Activated B cell treated with CpG ODN at 0.5 μM for 24 hours (primary cell): Measurements from ENCODE around the gene RAB6B. TPM values are rescaled to one million over a fixed set of nuclear protein-coding genes. Genes with fewer than 3 reads are reported as not detected.
"Not testable (repeated sequence)": the region's sequence is repeated elsewhere in the genome, so short reads cannot be mapped to it uniquely, and the experiment has no call there.

Experiments used
- ATAC-seq: fragments of 200-7000 bp; cut with Tn5 transposase; one replicate; pipeline ENCODE4 v1.10.0; 2021; ENCODE audit warnings: low read depth, mild to moderate bottlenecking, moderate library complexity
- CTCF ChIA-PET: fragments of 350-600 bp; sonication (Branson Sonifier 250); formaldehyde crosslinking; loops from one replicate; lab custom pipeline; 2021; ENCODE audit warnings: antibody characterized with exemption; lab: Charles Lee
- POLR2A ChIA-PET: fragments of 350-600 bp; sonication (Branson Sonifier 250); formaldehyde crosslinking; loops from one replicate; lab custom pipeline; 2021; ENCODE audit warnings: antibody characterized with exemption; lab: Charles Lee
- DNase-seq: peaks from one replicate; pipeline ENCODE4 v3.0.0; 2022
- H3K27ac Mint-ChIP-seq: one replicate; pipeline ENCODE4 v1.8.0; 2020; ENCODE audit warnings: mixed read lengths
- H3K27me3 Mint-ChIP-seq: one replicate; pipeline ENCODE4 v1.8.0; 2021; ENCODE audit warnings: mixed read lengths
- H3K36me3 Mint-ChIP-seq: one replicate; pipeline ENCODE4 v1.8.0; 2021; ENCODE audit warnings: low read depth, mixed read lengths
- H3K4me1 Mint-ChIP-seq: one replicate; pipeline ENCODE4 v1.8.0; 2021; ENCODE audit warnings: mixed read lengths
- H3K4me3 Mint-ChIP-seq: one replicate; pipeline ENCODE4 v1.8.0; 2020; ENCODE audit warnings: mild to moderate bottlenecking, mixed read lengths
- H3K9me3 Mint-ChIP-seq: one replicate; pipeline ENCODE4 v1.8.0; 2020; ENCODE audit warnings: mixed read lengths
- intact Hi-C: fragments of 100-400 bp; cut with micrococcal nuclease; formaldehyde crosslinking; loops from one replicate; pipeline ENCODE4 v1.15.1; 2024
- total RNA-seq: library from RNA; stranded (reverse); gene quantifications from 2 replicates; pipeline ENCODE4 v1.2.3, GENCODE V29; 2022
- TF ChIP-seq, protein P1 (sequence below): fragments of 200-600 bp; IDR thresholded peaks from one replicate; pipeline ENCODE4 v1.8.0; 2022; ENCODE audit warnings: antibody characterized with exemption, mild to moderate bottlenecking

RAB6B gene
- total RNA-seq, 1 donor from 2014 or later, result not detected

- CTCF ChIA-PET, result no interaction called here
- peaks cover 1% of the 10 kb centered on the region for H3K36me3 Mint-ChIP-seq
- H3K4me1 Mint-ChIP-seq, result no peaks in the 10 kb centered on the region
- H3K27ac Mint-ChIP-seq, result no peak overlapping the region
- ATAC-seq (no peak), DNase-seq (no peak)
- intact Hi-C loops, result no loop called here
- H3K27me3 Mint-ChIP-seq, result peaks cover 6% of the 10 kb centered on the region
- no peak overlapping the region for H3K4me3 Mint-ChIP-seq
- peaks cover 7% of the 10 kb centered on the region for H3K9me3 Mint-ChIP-seq
- POLR2A ChIA-PET, result no interaction called here
- TF ChIP-seq, protein P1, sequence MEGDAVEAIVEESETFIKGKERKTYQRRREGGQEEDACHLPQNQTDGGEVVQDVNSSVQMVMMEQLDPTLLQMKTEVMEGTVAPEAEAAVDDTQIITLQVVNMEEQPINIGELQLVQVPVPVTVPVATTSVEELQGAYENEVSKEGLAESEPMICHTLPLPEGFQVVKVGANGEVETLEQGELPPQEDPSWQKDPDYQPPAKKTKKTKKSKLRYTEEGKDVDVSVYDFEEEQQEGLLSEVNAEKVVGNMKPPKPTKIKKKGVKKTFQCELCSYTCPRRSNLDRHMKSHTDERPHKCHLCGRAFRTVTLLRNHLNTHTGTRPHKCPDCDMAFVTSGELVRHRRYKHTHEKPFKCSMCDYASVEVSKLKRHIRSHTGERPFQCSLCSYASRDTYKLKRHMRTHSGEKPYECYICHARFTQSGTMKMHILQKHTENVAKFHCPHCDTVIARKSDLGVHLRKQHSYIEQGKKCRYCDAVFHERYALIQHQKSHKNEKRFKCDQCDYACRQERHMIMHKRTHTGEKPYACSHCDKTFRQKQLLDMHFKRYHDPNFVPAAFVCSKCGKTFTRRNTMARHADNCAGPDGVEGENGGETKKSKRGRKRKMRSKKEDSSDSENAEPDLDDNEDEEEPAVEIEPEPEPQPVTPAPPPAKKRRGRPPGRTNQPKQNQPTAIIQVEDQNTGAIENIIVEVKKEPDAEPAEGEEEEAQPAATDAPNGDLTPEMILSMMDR, result no peak
Observed at GRCh38 chr3:133792171-133792763, 103.4 kb downstream of the RAB6B start.

DNA sequence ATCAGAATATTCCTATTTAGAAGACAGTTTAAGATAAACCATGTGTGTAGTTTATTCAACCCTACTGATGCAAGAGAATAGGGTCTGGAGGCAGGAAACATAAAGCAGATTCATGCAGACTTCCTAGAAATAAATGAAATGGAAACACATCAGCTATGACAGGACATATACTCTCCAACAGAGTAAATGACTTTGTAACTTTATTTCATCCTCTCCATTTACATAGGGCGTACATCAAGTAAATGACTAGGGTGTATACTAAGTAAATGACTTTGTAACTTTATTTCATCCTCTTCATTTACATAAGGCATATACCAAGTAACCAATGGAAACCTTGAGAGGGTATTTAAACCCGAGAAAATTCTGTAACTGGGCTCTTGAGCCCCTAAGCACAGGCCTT lies 107.7 kb downstream of the RAB6B start:
- POLR2A ChIA-PET, result no interaction called here
- CTCF ChIA-PET, result no interaction called here
- DNase-seq (no peak), ATAC-seq (no peak)
- no peak overlapping the region for H3K4me3 Mint-ChIP-seq
- peaks cover 2% of the 10 kb centered on the region for H3K27me3 Mint-ChIP-seq
- intact Hi-C loops, result no loop called here
- H3K9me3 Mint-ChIP-seq, result peaks cover 6% of the 10 kb centered on the region
- TF ChIP-seq, protein P1, result no peak
- peaks cover 1% of the 10 kb centered on the region for H3K36me3 Mint-ChIP-seq
- H3K4me1 Mint-ChIP-seq, result no peaks in the 10 kb centered on the region
- no peak overlapping the region for H3K27ac Mint-ChIP-seq

- ChIA-PET CTCF (no interaction called here), POLR2A (no interaction called here)
- TF ChIP-seq, protein P1, result no peak
- Mint-ChIP-seq H3K36me3 (no peaks in the 10 kb centered on the region), H3K27ac (no peak overlapping the region), H3K4me3 (no peak overlapping the region), H3K27me3 (peaks cover 17% of the 10 kb centered on the region), H3K4me1 (no peaks in the 10 kb centered on the region), H3K9me3 (no peaks in the 10 kb centered on the region)
- intact Hi-C loops, result no loop called here
- DNase-seq (no peak), ATAC-seq (no peak)
Observed at GRCh38 chr3:133783762-133784161, 111.9 kb downstream of the RAB6B start.

DNA sequence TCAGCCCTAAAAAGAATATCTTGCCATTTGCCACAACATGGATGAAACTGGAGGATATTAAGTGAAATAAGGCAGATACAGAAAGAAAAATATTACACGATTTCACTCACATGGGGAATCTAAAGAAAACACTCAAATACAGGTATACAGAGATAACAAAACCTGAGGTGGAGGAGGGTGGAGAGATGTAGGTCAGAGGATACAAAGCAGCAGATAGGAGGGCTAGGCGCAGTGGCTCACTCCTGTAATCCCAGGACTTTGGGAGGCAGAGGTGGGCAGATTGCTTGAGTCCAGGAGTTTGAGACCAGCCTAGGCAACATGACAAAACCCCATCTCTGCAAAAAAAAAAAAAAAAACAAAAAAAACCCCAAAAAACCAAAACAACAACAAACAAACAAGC lies 113.2 kb downstream of the RAB6B start:
- intact Hi-C loops, result no loop called here

GRCh38 chr3:133781570-133781969 lies 114.1 kb downstream of the RAB6B start:
- ChIA-PET CTCF (no interaction called here), POLR2A (no interaction called here)
- ATAC-seq, result no peak
- Mint-ChIP-seq H3K9me3 (no peaks in the 10 kb centered on the region), H3K4me1 (no peaks in the 10 kb centered on the region), H3K4me3 (no peak overlapping the region), H3K27me3 (peaks cover 22% of the 10 kb centered on the region), H3K27ac (no peak overlapping the region), H3K36me3 (no peaks in the 10 kb centered on the region)
- intact Hi-C loops, result no loop called here
- no peak for DNase-seq
- TF ChIP-seq, protein P1, result no peak

More for the DNA sequence above, 113.2 kb downstream of the RAB6B start:
- ChIA-PET POLR2A (no interaction called here), CTCF (no interaction called here)
- TF ChIP-seq, protein P1, result no peak
- no peaks in the 10 kb centered on the region for H3K4me1 Mint-ChIP-seq
- H3K27me3 Mint-ChIP-seq, result peaks cover 18% of the 10 kb centered on the region
- no peaks in the 10 kb centered on the region for H3K9me3 Mint-ChIP-seq
- H3K4me3 Mint-ChIP-seq, result no peak overlapping the region
- no peaks in the 10 kb centered on the region for H3K36me3 Mint-ChIP-seq
- no peak overlapping the region for H3K27ac Mint-ChIP-seq
- no peak for ATAC-seq
- DNase-seq, result no peak

GRCh38 chr3:133780756-133781155 lies 114.9 kb downstream of the RAB6B start:
- H3K4me1 Mint-ChIP-seq, DNase-seq, POLR2A ChIA-PET, H3K36me3 Mint-ChIP-seq, intact Hi-C loops, H3K4me3 Mint-ChIP-seq, H3K27ac Mint-ChIP-seq, H3K9me3 Mint-ChIP-seq, CTCF ChIA-PET, ATAC-seq: not testable (repeated sequence)
- H3K27me3 Mint-ChIP-seq, result peaks cover 22% of the 10 kb centered on the region
